Natural killer cell treated with Interleukin-12 subunit alpha and Interleukin-12 subunit beta and Interleukin-15 and Interleukin-18, amount 100 ng/mL, for 72 hours (primary cell): ENCODE results near the gene TMPRSS13. TPM values are rescaled to one million over a fixed set of nuclear protein-coding genes. Genes with fewer than 3 reads are reported as not detected.

Source experiments
- ATAC-seq, 2 donors: fragments of 150-1000 bp; cut with Tn5 transposase in 1 of 2; sonication (Bioruptor Pico), chemical (Tn5 transposase) in 1 of 2; 2 replicates each; pipeline ENCODE4 v1.10.0; 2021
- DNase-seq: peaks from one replicate; pipeline ENCODE4 v3.0.0; 2022; ENCODE audit warnings: low spot score
- H3K27ac Mint-ChIP-seq, 2 donors: 1 replicate in 1 of 2; 2 replicates in 1 of 2; pipeline ENCODE4 v1.8.0; 2022; ENCODE audit warnings: mixed read lengths in 2 of 2, mild to moderate bottlenecking in 1 of 2, moderate library complexity in 1 of 2
- H3K27me3 Mint-ChIP-seq, 2 donors: 1 replicate in 1 of 2; 2 replicates in 1 of 2; pipeline ENCODE4 v1.8.0; 2022; ENCODE audit warnings: mixed read lengths in 2 of 2
- H3K36me3 Mint-ChIP-seq: one replicate; pipeline ENCODE4 v1.8.0; 2022; ENCODE audit warnings: mixed read lengths
- H3K4me1 Mint-ChIP-seq, 2 donors: 1 replicate in 1 of 2; 2 replicates in 1 of 2; pipeline ENCODE4 v1.8.0; 2022; ENCODE audit warnings: low read depth in 2 of 2, mixed read lengths in 2 of 2, mild to moderate bottlenecking in 1 of 2
- H3K4me3 Mint-ChIP-seq: one replicate; pipeline ENCODE4 v1.8.0; 2022; ENCODE audit warnings: mixed read lengths
- H3K9me3 Mint-ChIP-seq: 2 replicates; pipeline ENCODE4 v1.8.0; 2022; ENCODE audit warnings: mixed read lengths
- total RNA-seq, 2 donors: library from RNA; stranded (reverse); gene quantifications; one replicate each; pipeline ENCODE4 v1.2.3, GENCODE V29; 2022

TMPRSS13 gene
- total RNA-seq, 2 donors from 2014 or later = 0.19 to 0.36 TPM

DNA sequence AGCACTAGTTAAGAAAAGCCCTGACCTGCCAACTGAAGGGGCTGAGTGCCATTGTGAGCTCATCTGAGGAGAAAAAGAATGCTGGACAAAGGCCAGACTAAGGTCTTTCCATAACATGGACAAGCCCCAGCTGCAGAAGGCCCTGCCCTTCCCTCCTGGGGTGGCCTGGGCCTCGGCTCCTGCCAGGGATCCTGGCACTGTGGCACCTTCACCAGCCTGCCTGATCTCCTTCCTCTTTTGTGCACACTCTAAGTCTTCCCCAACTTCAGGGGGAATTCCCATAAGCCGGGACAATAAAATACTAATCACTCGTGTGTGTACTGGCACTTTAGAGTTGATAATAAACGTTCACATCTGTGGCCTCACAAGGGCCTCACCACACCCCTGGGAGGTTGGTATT, 9.9 kb downstream of the TMPRSS13 start:
- peaks cover 0 to 3% of the 10 kb centered on the region in 2 donors for H3K27me3 Mint-ChIP-seq
- H3K27ac Mint-ChIP-seq = no peak overlapping the region
- H3K4me3 Mint-ChIP-seq = no peak overlapping the region
- H3K36me3 Mint-ChIP-seq = no peaks in the 10 kb centered on the region
- ATAC-seq = peak in 1 of 2 donors; percentile 4
- no peak for DNase-seq
- no peaks in the 10 kb centered on the region for H3K9me3 Mint-ChIP-seq
- peaks cover 0 to 5% of the 10 kb centered on the region in 2 donors for H3K4me1 Mint-ChIP-seq

DNA sequence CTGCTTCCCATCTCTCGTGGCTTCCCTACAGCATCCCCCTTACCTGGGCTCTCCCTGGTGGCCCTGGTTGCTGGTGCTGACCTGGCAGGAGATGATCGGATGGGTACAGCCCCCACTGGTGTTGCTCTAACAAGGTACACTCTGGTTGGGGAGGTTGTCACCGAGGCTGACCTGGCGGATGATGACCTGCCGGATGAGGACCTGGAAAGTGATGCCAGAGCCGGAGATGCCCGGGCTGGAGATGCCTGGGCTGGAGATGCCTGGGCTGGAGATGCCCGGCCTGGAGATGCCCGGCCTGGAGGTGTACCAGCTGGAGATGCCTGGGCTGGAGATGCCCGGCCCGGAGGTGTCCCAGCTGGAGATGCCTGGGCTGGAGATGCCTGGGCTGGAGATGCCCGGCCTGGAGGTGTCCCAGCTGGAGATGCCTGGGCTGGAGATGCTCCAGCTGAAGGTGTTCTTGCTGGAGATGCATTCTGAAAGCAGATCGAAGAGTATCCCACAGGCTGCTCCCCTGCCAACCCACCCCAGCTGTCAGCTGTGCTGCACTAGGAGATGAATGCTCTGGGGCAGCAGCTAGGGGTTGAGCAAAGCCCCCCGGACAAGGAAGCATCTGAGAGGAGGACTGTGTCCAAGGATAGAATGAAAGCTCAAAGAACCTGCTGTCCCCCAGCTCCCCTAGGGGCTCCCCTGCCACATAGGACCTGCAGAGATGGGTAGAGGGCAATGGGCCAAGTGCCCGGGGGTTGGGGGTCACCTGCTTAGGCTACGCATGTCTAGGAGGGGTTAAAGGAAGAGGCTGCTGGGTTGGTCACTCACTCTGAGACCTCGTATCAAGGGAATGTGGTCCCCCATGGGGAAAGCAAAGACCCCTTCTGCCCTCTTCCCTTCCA, 10.6 kb downstream of the TMPRSS13 start:
- H3K4me3 Mint-ChIP-seq = no peak overlapping the region
- no peak overlapping the region for H3K27ac Mint-ChIP-seq
- H3K4me1 Mint-ChIP-seq = peaks cover 0 to 5% of the 10 kb centered on the region in 2 donors
- no peak for DNase-seq
- H3K9me3 Mint-ChIP-seq = no peaks in the 10 kb centered on the region
- no peaks in the 10 kb centered on the region for H3K36me3 Mint-ChIP-seq
- no peak for ATAC-seq
- peaks cover 0 to 3% of the 10 kb centered on the region in 2 donors for H3K27me3 Mint-ChIP-seq

DNA sequence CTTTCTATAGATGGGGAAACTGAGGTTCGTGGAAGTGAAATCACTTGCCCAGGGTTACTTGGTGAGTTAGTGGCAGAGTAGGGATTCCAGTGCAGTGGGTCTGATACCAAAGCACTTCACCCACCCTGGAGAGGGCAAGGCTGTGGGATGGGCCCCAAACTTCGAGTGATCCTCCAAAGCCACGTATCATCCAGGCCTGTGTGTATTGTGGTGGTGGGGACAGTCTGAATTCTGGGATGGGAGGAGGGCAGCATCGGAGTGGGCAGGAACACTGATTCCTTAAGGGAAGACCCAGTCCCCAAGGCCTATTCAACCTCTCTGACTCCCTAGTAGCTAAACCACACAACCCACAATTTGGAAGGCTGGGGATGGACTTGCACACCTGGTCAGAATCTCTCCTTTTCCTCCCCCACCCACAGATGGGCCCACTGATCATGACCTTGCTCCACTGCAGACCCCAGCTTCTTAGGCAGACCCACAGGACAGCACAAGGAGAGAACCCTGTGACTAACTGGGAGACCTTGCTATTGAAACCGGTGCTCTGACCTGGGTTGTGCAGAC, 11.5 kb downstream of the TMPRSS13 start:
- Mint-ChIP-seq H3K9me3 (no peaks in the 10 kb centered on the region), H3K4me3 (no peak overlapping the region), H3K36me3 (no peaks in the 10 kb centered on the region), H3K4me1 (peaks cover 5% of the 10 kb centered on the region in 2 donors), H3K27ac (no peak overlapping the region), H3K27me3 (peaks cover 0 to 3% of the 10 kb centered on the region in 2 donors)
- ATAC-seq = no peak
- no peak for DNase-seq

DNA sequence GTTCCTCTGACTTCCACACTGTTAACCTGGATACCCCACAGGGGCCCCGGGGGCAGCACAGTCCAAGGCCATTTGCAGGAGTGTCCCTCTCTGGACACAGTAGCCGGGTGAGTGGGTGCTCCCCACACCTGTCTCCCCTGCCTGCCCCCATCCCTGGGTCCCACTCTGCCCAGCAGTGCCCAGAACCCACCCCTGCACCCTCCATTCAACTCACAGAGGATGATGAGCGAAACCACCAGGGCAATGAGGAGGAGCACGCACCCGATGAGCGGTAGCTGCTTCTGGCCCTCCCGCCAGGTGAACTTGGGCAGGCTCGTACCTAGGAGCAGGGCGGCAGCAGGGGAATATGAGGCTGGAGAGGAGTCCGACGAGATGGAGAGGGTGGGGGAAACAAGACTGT, 12.2 kb downstream of the TMPRSS13 start:
- no peaks in the 10 kb centered on the region for H3K9me3 Mint-ChIP-seq
- H3K4me1 Mint-ChIP-seq = peaks cover 5 to 9% of the 10 kb centered on the region in 2 donors
- ATAC-seq = no peak
- no peak overlapping the region for H3K4me3 Mint-ChIP-seq
- no peak overlapping the region for H3K27ac Mint-ChIP-seq
- no peak for DNase-seq
- H3K27me3 Mint-ChIP-seq = peaks cover 0 to 3% of the 10 kb centered on the region in 2 donors
- H3K36me3 Mint-ChIP-seq = no peaks in the 10 kb centered on the region

DNA sequence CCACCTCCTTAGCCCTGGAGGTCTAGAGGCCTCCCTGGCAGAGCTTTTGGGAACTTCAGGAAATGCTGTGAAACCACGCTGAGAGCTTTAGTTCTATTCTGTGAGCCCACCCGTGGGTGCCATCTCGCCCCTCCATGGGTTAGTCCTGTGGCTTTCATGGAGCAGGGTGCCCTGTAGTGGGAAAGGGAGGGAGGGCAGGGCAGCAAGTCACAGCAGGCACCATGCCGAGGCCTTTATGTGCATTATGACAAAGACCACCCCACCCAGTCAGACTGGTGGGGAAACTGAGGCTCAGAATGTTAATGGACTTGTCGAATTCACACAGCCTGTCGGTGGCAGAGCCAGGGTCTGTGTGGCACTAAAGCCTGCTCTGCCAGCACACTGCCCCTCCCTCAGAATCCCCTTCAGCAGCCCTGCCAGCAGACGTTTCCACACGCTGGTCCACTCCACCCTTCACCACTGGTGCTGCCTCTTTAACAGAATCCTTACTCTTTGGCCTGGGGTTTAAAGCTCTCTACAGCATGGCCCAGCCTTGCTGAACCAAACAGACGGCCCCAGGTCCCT, 13.4 kb downstream of the TMPRSS13 start:
- ATAC-seq = no peak
- Mint-ChIP-seq H3K27ac (no peak overlapping the region), H3K9me3 (no peaks in the 10 kb centered on the region), H3K4me3 (no peak overlapping the region), H3K27me3 (peaks cover 0 to 3% of the 10 kb centered on the region in 2 donors), H3K4me1 (peaks cover 5 to 9% of the 10 kb centered on the region in 2 donors), H3K36me3 (no peaks in the 10 kb centered on the region)
- DNase-seq = peak; percentile 22

DNA sequence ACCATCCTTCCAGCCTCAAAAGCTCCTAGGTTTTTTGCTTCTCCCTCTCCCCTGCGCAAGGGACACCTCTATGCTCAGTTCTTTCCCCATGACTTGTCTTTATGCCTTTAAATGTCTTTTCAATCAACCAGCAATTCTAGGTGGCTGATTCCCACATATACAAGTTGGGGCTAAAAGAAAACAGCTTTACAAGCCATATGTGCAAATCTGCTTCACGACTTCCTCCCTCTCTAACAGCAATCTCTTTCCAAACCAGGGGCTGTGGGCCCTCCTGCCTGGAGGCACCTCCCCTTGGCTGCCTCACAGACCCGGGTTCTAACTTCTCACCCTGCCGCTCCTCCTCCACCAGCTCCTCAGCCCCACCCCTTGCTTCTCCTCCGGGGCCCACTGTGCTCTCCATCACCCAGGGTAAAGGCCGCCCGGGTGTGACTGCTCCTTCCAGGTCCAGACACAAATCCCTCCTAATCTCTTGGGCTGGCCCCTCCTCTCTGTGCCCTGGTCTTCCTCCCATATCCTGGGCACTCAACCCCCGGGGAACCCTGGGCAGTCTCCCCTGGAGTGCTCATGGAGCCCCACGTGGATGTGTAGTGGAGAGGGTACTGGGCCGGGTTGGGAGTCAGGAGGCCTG, 14.1 kb downstream of the TMPRSS13 start:
- ATAC-seq (peak in 1 of 2 donors; percentile 37), DNase-seq (no peak)
- H3K4me3 Mint-ChIP-seq = no peak overlapping the region
- H3K27me3 Mint-ChIP-seq = peaks cover 0 to 3% of the 10 kb centered on the region in 2 donors
- H3K36me3 Mint-ChIP-seq = no peaks in the 10 kb centered on the region
- H3K27ac Mint-ChIP-seq = no peak overlapping the region
- H3K9me3 Mint-ChIP-seq = no peaks in the 10 kb centered on the region
- H3K4me1 Mint-ChIP-seq = peaks cover 5 to 9% of the 10 kb centered on the region in 2 donors

DNA sequence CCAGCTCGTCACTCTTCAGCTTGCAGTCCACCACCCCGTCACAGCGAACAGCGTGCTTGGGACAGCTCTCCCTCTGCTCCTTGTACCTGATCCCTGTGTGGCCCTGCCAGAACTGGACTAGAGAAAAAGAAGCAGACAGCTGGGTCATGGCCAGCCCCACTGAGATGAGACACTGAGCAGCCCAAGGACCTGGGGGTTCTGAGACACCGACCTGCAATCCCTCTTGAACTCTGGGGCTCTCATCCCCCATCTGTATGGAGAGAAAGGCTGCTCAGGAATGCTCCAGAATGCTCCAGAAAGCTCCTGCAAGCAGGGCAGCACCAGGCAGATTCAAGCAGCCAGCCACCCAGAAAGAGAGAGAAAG, 14.8 kb downstream of the TMPRSS13 start:
- Mint-ChIP-seq H3K4me3 (no peak overlapping the region), H3K4me1 (peaks cover 5% of the 10 kb centered on the region in 2 donors), H3K27me3 (peaks cover 0 to 3% of the 10 kb centered on the region in 2 donors), H3K36me3 (no peaks in the 10 kb centered on the region), H3K9me3 (no peaks in the 10 kb centered on the region), H3K27ac (no peak overlapping the region)
- ATAC-seq = no peak
- no peak for DNase-seq

DNA sequence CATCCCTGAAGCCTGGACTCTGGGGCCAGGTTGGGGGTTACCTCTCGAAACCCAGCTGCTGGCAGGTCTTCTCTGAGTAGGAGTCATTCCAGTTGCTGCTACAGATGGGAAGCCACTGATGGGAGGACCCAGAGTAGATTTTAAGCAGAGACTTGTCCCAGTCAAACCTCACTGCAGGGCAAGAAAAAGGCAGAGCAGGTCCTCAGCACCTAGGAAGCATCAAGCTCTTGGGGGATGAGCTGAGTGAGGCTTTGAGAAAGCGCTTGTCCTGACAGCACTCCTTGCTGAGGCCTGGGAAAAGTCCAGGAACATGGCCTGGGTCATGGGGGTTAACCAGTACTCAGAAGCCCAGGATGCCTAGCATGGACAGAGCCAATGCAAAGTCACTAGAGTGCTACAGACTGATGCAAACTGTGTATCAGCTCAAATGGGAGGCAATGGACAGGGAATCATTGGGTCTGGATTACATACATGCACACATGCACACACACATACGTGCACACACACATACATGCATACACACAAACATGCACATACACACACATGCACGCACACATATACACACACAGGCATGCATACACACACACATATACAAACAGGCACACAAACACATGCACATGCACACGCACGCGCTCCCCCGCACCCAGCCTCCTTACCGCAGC, 15.3 kb downstream of the TMPRSS13 start:
- peaks cover 4 to 5% of the 10 kb centered on the region in 2 donors for H3K4me1 Mint-ChIP-seq
- H3K4me3 Mint-ChIP-seq = no peak overlapping the region
- H3K27me3 Mint-ChIP-seq = peaks cover 0 to 3% of the 10 kb centered on the region in 2 donors
- H3K27ac Mint-ChIP-seq = no peak overlapping the region
- no peak for ATAC-seq
- DNase-seq = no peak
- no peaks in the 10 kb centered on the region for H3K36me3 Mint-ChIP-seq
- no peaks in the 10 kb centered on the region for H3K9me3 Mint-ChIP-seq

DNA sequence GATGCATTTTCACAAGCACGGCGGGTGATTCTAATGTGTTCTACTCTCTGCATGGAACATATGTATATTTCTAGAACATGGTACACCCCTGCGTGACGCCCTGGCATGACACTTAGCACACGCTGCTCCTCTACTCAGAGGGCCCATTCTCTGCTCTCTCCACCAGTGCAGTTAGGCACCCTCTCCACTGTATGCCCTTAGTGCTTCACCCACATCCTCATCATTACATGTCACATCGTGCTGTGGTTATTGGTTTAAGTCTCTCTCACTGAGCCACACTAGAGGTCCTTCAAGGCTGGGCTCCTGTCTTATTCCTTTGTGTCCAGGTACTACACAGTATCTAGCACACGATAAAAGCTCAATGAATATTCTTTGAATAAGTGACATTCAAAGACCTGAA, 16.7 kb downstream of the TMPRSS13 start:
- H3K4me3 Mint-ChIP-seq = no peak overlapping the region
- peaks cover 11% of the 10 kb centered on the region in 2 donors for H3K4me1 Mint-ChIP-seq
- no peaks in the 10 kb centered on the region for H3K9me3 Mint-ChIP-seq
- no peak overlapping the region for H3K27ac Mint-ChIP-seq
- no peak for DNase-seq
- H3K27me3 Mint-ChIP-seq = peaks cover 0 to 3% of the 10 kb centered on the region in 2 donors
- no peaks in the 10 kb centered on the region for H3K36me3 Mint-ChIP-seq
- ATAC-seq = no peak

DNA sequence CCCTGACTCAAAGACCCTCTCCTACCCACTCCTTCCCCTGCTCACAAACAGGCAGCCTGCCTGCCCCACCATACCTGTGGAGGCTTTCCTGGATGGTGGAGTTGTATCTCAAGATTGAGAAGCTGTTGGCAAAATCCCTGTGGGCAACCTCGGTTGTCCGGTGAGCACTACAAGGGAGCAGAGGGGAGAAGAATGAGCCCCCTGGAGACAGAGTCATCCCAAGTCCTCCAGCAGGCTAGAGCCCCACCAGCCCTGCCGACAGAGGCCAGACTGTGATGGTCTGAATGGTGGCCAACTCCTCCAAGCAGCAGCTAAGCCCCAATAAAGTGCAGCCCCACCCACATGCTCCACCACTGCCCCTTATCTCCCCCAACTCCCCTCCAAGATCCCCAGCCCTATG, 17.5 kb downstream of the TMPRSS13 start:
- Mint-ChIP-seq H3K27ac (no peak overlapping the region), H3K9me3 (no peaks in the 10 kb centered on the region), H3K4me3 (no peak overlapping the region), H3K27me3 (peaks cover 0 to 3% of the 10 kb centered on the region in 2 donors), H3K36me3 (no peaks in the 10 kb centered on the region), H3K4me1 (peaks cover 14% of the 10 kb centered on the region in 2 donors)
- DNase-seq = no peak
- ATAC-seq = no peak

DNA sequence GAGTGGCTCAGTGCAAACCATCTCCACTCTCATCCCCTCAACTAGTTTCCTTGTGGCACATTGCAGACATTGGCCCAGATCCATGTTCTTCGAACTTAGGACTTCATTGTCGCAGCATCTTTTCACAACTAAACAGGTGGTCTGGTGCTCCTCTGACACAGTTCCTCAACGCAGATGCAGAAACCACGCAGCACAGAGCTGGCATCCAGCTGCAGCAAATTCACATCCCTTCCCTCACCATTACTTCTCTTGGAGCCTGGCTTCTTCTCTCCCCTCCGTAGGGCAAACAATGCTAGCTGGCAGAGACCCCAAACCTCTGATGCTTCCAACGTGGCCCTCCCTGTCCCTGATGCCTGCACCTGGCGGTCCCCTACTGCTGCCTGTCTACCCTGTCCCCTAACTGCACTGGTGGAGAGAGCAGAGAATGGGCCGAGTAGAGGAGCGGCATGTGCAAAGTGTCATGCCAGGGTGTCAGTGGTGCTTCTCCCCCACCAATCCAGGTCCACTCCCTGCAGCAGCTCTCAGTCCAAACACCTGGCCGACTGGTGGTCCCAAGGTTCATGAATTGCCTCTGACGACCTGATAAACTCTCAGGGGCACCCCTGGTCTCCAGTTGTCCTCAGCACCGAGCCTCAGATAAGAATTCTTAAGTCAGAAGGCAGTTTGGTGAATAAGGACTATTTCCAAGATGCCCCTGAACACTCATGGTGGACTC, 18.1 kb downstream of the TMPRSS13 start:
- no peaks in the 10 kb centered on the region for H3K36me3 Mint-ChIP-seq
- peaks cover 0 to 3% of the 10 kb centered on the region in 2 donors for H3K27me3 Mint-ChIP-seq
- no peak overlapping the region for H3K27ac Mint-ChIP-seq
- no peaks in the 10 kb centered on the region for H3K9me3 Mint-ChIP-seq
- no peak for ATAC-seq
- H3K4me3 Mint-ChIP-seq = no peak overlapping the region
- DNase-seq = no peak
- peaks cover 14% of the 10 kb centered on the region in 2 donors for H3K4me1 Mint-ChIP-seq

DNA sequence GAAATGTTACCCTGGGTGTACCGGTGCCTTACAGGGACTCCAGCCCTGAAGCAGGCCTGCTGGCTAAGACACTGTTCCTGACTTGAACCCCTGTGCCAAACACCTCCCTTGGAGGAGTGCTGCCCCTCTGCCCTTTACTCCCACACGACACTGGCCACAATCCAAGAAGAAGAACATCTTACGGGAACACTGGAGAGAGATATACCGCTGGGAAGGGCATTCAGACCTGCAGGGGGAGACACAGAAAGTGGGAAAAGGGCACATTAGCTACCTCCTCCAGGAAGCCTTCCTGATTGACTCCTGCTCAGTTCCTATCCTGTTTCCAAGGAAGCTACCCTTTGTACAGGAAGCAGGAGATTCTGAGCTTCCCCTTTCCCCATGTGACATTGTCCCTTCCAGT, 18.7 kb downstream of the TMPRSS13 start:
- Mint-ChIP-seq H3K36me3 (no peaks in the 10 kb centered on the region), H3K27ac (no peak overlapping the region), H3K4me3 (no peak overlapping the region), H3K27me3 (peaks cover 0 to 3% of the 10 kb centered on the region in 2 donors), H3K4me1 (peaks cover 14% of the 10 kb centered on the region in 2 donors), H3K9me3 (no peaks in the 10 kb centered on the region)
- ATAC-seq (no peak), DNase-seq (no peak)
